LNCAP (cell line): ENCODE measurements around the gene DOK3.

Source experiments
- CTCF ChIP-seq: fragments of 450-650 bp; IDR thresholded peaks from 2 replicates; pipeline ENCODE4 v1.5.1; 2017; ENCODE audit warnings: mild to moderate bottlenecking

The DOK3 gene

DNA sequence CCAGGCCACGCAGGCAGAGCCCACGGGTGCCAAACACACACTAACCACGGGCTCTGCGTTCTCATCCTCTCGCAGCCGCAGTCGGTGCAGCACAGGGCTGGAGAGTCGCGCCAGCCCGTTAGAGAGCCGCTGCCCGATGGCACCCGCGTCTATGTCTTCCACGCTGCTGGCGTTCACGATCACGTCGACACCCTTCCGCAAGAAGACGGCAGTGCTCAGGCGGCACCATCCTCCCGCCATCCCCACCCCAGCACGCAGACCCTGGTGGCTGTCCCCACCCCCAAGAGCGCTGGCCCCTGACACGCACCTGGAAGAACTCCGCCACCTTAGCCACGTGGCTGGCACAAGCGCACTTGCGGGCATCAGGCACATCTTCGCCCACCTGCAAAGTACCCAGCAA lies 42.2 kb downstream of the DOK3 start:
- TF ChIP-seq CTCF = no peak

DNA sequence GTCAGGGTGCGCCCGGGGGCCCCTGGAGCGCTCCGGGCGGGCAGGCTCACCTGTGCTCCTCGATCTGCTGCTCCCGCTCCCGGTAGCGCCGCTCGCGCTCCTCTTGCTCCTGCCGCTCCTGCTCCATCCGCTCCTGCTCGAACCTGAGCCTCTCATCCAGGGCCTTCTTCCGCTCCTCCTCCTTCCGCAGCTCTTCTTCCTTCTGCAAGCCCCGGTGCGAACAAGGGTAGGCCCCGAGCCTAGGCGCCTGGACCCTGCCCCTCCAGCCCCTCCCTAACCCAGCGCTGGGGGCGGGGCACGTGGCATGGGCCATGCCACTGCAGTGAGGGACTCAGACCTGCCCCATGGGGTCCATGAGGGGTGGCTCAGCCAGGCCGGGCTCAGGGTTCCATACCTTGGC lies 42.8 kb downstream of the DOK3 start:
- TF ChIP-seq CTCF = no peak

- TF ChIP-seq CTCF = no peak
Observed at GRCh38 chr5:177465044-177465443, 44.6 kb downstream of the DOK3 start.

GRCh38 chr5:177462021-177462670 lies 47.5 kb downstream of the DOK3 start:
- TF ChIP-seq CTCF = no peak

GRCh38 chr5:177459819-177460628 lies 49.6 kb downstream of the DOK3 start:
- no peak for TF ChIP-seq CTCF

DNA sequence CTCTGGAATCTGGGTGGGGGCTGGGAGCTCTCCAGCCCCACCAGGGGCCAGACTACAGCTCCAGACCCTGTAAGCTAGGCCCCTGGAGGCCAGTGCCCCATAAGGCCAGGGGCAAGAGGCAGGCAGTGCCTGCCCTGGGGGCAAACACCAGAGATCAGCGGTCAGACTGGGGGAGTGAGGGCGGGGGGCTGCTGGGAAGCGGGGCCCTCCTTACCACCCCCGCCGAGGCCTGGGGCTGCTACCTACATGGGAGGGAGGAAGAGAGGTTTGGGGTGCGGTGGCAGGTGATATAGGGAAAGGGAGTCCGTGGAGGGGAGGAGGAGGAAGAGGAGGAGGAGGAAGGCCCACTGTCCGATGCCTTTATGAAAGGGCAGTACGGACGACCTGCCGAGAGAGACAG lies 50.3 kb downstream of the DOK3 start:
- TF ChIP-seq CTCF = no peak

DNA sequence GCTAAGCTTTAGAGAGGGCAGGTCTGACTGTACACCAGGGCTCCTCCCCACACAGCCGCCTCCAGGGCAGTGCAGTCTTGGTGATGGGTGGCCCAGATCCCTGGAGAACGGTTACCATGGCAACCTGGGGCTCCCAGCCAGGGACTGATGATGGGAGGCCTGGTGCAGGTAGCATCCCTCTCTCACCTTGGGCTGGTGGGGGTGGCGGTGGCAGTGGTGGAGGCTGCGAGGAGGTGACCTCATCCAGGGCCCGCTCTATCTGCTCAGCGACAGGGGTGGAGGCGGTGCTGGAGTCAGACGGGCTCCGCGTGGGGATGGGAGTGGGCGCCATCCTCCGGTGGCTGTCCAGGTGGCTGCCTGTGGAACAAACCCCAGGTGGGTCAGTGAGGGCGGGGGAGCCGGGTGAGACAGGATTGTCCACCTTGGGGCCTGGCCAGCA lies 50.7 kb downstream of the DOK3 start:
- no peak for TF ChIP-seq CTCF
